SK-N-SH treated with all-trans-retinoic acid at 6 μM for 48 hours (cell line): Measurements from ENCODE around the gene SLC35B2.

Experiments
- CREB5 ChIP-seq: fragments of 250-450 bp; sonication (Bioruptor Pico); IDR thresholded peaks from 2 replicates; pipeline ENCODE4 v1.5.1; 2020; ENCODE audit warnings: low read depth, mild to moderate bottlenecking, moderate library complexity
- GLIS3 ChIP-seq: fragments of 250-450 bp; sonication (Bioruptor Pico); IDR thresholded peaks from 2 replicates; pipeline ENCODE4 v1.5.0; 2020; ENCODE audit warnings: mild to moderate bottlenecking, moderate library complexity
- PATZ1 ChIP-seq: fragments of 250-450 bp; sonication (Bioruptor Pico); IDR thresholded peaks from 2 replicates; pipeline ENCODE4 v1.8.0; 2020; ENCODE audit warnings: mild to moderate bottlenecking, moderate library complexity, borderline replicate concordance
- PPARA ChIP-seq: fragments of 250-450 bp; sonication (Bioruptor Pico); IDR thresholded peaks from 2 replicates; pipeline ENCODE4 v1.5.0; 2020; ENCODE audit warnings: mild to moderate bottlenecking, borderline replicate concordance
- SNAI2 ChIP-seq: fragments of 250-450 bp; sonication (Bioruptor Pico); IDR thresholded peaks from 2 replicates; pipeline ENCODE4 v1.5.0; 2020; ENCODE audit warnings: mild to moderate bottlenecking, moderate library complexity
- TCF4 ChIP-seq: fragments of 250-450 bp; sonication (Bioruptor Pico); IDR thresholded peaks from 2 replicates; pipeline ENCODE4 v1.8.0; 2021; ENCODE audit warnings: mild to moderate bottlenecking, moderate library complexity, borderline replicate concordance
- TOX ChIP-seq: fragments of 250-450 bp; sonication (Bioruptor Pico); IDR thresholded peaks from 2 replicates; pipeline ENCODE4 v1.8.0; 2021; ENCODE audit warnings: mild to moderate bottlenecking, moderate library complexity, borderline replicate concordance
- ZC3H10 ChIP-seq: fragments of 250-450 bp; sonication (Bioruptor Pico); IDR thresholded peaks from 2 replicates; pipeline ENCODE4 v1.5.1; 2021; ENCODE audit warnings: mild to moderate bottlenecking, moderate library complexity
- ZNF70 ChIP-seq: fragments of 450-650 bp; formaldehyde crosslinking; IDR thresholded peaks from 2 replicates; pipeline ENCODE4 v1.5.0; 2020; ENCODE audit warnings: mild to moderate bottlenecking, moderate library complexity
- ZNF8 ChIP-seq: fragments of 450-650 bp; formaldehyde crosslinking; IDR thresholded peaks from 2 replicates; pipeline ENCODE4 v1.5.0; 2020; ENCODE audit warnings: mild to moderate bottlenecking, moderate library complexity

- TF ChIP-seq ZNF70 (CRISPR knock-in tag) (no peak), CREB5 (no peak), PATZ1 (CRISPR knock-in tag) (no peak), ZNF8 (CRISPR knock-in tag) (no peak), TOX (CRISPR knock-in tag) (no peak), SNAI2 (CRISPR knock-in tag) (no peak), PPARA (CRISPR knock-in tag) (no peak), ZC3H10 (no peak), GLIS3 (CRISPR knock-in tag) (no peak), TCF4 (CRISPR knock-in tag) (no peak)
These were observed 14.6 kb upstream of the SLC35B2 start for GRCh38 chr6:44271914-44272313.
